Amygdala (tissue), 56 donors: ENCODE results near the gene VMP1.
A peak's percentile ranks its signal among the peaks of the same experiment; 100 is the strongest.
"Not testable (repeated sequence)": the region's sequence is repeated elsewhere in the genome, so short reads cannot be mapped to it uniquely, and the experiment has no call there.

Experiments
- DNase-seq, 56 donors: peaks; one replicate each; lab custom pipeline; 2025; lab: John Stamatoyannopoulos, UW

VMP1 gene

GRCh38 chr17:59752922-59753321 is 45.5 kb downstream of the VMP1 start:
- no peak for DNase-seq

DNA sequence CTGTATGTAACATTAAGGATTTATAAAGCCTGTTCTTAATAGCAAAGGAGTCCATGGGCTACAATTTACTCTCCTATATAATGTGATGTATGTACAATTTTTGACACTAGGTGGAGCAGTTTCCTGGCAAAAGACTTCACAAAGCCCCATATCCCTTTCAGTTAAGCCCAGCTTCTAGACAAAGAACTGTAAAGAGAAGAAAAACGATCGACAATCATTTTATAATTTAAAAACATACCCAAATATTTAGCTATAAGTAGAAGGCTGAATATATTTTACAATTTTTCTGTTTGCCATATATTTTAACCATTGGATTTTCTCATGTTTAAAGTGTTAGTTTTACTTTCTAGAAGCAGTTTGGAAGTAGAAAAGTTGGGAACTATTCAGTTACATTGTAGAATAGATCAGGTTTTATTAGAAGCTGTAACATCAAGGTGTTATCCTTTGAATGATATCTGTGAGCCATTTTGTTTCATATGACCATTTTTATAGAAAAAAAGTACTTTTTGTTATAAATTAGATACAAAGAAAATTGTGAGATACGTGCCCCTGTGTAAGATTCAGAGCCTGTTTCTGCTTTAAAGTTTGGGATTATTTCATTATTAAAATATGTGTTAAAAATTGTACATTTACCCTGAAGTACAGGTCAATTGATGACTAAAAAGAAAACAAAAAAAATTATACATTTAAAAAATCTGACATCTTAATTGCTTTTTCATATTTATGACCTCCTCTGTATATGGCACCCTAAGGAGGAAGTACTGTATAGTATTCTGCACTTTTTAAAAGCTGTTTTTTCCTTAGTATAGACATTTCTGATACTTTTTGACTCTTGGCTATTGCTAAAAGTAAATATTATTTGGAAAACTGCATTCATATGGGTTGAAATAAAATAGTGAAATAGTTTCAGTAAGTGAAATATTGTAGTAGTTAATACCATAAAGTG is 46.3 kb downstream of the VMP1 start:
- peak in 3 of 56 donors; percentile 1 to 67 (median 18) for DNase-seq

DNA sequence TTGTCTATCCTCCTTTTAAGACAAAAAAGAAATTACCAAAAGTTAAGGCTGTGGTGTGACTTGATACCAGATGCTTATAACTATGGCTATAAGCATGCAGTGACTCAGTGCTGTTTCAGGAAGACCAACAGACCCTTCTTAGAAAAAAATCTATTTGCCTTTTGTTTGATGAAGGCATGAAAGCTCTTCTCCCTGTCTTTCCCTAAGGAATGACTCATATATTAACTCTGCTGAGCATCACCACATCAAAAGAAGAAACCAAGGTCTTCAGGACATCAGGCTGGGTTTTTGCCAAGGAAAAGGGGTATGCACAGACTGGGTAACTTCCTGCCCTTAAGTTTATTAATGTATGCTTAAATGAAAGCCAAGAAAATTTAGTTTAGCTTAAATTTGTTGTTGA is 47.1 kb downstream of the VMP1 start:
- DNase-seq: no peak

DNA sequence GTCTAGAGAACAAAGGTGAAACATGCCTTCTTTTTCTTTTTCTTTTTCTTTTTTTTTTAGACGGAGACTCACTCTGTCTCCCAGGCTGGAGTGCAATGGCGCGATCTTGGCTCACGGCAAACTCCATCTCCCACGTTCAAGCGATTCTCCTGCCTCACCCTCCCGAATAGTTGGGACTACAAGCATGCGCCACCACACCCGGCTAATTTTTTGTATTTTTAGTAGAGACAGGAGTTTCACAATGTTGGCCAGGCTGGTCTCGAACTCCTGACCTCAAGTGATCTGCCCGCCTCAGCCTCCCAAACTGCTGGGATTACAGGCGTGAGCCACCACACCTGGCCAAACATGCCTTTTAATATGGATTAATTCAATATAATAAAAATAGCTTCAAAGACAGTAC is 47.6 kb downstream of the VMP1 start:
- DNase-seq: not testable (repeated sequence)

- no peak for DNase-seq
Measured at GRCh38 chr17:59756236-59756818, 48.9 kb downstream of the VMP1 start.

DNA sequence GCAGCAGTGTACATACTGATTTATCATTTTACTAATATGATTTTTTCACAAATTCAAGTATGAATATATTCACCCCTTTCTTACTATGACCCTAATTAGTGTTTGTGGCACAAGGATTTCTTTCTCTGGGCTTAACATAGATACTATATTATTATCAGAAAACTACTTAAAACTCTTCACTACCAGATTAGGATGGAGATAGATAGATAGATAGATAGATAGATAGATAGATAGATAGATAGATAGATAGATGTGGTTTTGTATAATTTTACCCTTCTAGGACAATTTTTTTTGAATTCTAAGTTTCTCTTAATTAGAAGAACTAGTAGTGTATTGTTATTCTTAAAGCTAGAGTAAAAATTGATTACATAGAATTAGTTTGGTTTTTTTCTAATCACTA is 49.6 kb downstream of the VMP1 start:
- no peak for DNase-seq

DNA sequence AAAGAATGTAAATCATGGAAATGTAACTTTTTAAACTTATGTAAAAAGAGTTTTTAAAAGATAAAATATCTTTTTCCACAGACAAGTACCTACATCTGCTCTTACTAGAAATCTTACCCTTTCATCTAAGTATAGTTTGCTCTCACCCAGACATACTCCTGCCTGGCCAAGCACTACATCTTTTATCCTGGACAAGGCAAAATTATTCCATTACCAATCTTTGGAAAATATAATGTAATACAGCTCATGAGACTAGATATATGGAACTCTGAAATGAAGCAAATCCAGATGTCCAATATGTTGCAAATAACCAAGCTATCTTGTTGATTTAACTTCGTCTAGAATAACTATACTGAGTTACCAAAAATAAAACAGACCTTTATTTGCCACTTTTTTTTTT is 50.0 kb downstream of the VMP1 start:
- DNase-seq: no peak

DNA sequence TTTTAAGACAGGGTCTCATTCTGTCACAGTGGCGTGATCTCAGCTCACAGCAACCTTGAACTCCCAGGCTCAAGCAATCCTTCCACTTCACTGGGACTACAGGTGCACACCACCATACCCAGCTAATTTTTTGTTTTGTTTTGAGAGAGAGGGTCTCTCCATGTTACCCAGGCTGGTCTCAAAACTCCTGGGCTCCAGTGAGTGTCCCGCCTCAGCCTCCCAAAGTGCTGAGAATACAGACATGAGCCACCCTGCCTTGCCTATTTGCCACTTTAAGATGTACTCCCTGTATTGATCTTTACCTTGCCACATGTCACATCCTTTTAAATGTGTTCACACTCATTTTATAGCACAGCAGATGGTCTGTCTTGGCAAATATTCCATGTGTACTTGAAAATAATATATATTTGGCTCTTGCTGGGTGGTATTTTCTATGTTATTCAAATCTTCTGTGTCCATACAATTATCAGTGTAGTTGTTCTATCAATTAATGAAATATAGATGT is 50.5 kb downstream of the VMP1 start:
- DNase-seq: no peak

GRCh38 chr17:59758998-59759651 is 51.7 kb downstream of the VMP1 start:
- DNase-seq: not testable (repeated sequence)

GRCh38 chr17:59760160-59760559 is 52.7 kb downstream of the VMP1 start:
- no peak for DNase-seq

GRCh38 chr17:59761385-59762048 is 54.1 kb downstream of the VMP1 start:
- no peak for DNase-seq

DNA sequence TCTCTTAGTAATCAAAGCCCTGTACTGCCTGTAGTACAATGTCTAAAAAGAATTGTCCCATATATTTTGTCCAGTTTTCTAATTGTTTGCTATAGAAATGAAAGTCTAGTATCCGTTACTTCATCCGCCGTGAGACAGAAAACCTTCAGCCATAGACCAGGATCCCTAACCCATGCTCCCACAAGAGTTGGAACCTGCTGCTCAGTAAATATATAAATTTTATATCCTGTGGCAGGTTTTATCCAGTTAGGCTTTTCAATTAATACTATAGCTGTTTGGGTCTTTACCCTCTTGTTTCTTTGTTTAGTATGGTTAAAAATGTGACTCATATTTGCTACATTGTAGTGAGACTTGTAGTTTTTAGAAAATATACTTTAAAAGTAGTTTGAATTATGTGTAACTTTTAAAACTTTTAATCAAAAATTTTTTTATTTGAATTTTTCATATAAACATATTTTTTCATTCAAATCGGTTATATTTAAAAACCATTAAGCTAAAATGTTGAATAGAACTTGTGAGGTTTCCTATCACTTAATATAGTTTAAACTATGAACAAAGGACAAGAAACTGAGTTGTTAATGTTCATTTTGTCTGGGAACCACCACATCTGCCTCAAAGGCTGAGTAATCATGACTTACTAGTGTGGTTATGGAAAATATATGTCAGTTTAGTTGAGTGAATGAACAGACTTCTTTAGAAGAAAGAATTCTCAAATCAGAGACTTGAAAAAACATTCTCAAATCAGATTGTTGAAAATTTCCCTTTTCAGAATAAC is 54.8 kb downstream of the VMP1 start:
- no peak for DNase-seq

- DNase-seq: no peak
Measured at GRCh38 chr17:59762824-59763374, 55.4 kb downstream of the VMP1 start.

GRCh38 chr17:59763861-59764260 is 56.4 kb downstream of the VMP1 start:
- DNase-seq: no peak

- DNase-seq: no peak
Measured at GRCh38 chr17:59764292-59764741, 56.9 kb downstream of the VMP1 start.

- DNase-seq: no peak
Measured at GRCh38 chr17:59765038-59765437, 57.6 kb downstream of the VMP1 start.

GRCh38 chr17:59766491-59766890 is 59.0 kb downstream of the VMP1 start:
- no peak for DNase-seq

GRCh38 chr17:59767176-59767575 is 59.7 kb downstream of the VMP1 start:
- no peak for DNase-seq

- DNase-seq: no peak
Measured at GRCh38 chr17:59769887-59770286, 62.4 kb downstream of the VMP1 start.

GRCh38 chr17:59771093-59771492 is 63.6 kb downstream of the VMP1 start:
- DNase-seq: no peak
